Smooth muscle cell (in vitro differentiated cells): ENCODE measurements around the gene RNF145. TPM values are rescaled to one million over a fixed set of nuclear protein-coding genes. Genes with fewer than 3 reads are reported as not detected.

Experiments
- DNase-seq: peaks from one replicate; lab custom pipeline; 2025; ENCODE audit not compliant: unreplicated experiment; lab: John Stamatoyannopoulos, UW
- H2AFZ ChIP-seq: fragments of 200-600 bp; sonication (generic); 2 replicates; pipeline ENCODE4 v1.6.0; 2016; ENCODE audit warnings: antibody characterized with exemption, low read depth, mild to moderate bottlenecking
- H3F3A ChIP-seq: fragments of 200-600 bp; sonication (generic); 2 replicates; pipeline ENCODE4 v1.6.0; 2017; ENCODE audit warnings: antibody characterized with exemption, low read depth
- H3K27ac ChIP-seq: fragments of 200-600 bp; sonication (generic); 2 replicates; pipeline ENCODE4 v1.5.1; 2016; ENCODE audit warnings: low read depth, mild to moderate bottlenecking
- H3K27me3 ChIP-seq: fragments of 200-600 bp; sonication (generic); 2 replicates; pipeline ENCODE4 v1.6.1; 2016; ENCODE audit warnings: low read depth, mild to moderate bottlenecking
- H3K36me3 ChIP-seq: fragments of 200-600 bp; sonication (generic); 2 replicates; pipeline ENCODE4 v1.5.1; 2016; ENCODE audit warnings: low read depth
- H3K4me1 ChIP-seq: fragments of 200-600 bp; sonication (generic); 2 replicates; pipeline ENCODE4 v1.5.1; 2016; ENCODE audit warnings: low read depth
- H3K4me2 ChIP-seq: fragments of 200-600 bp; sonication (generic); 2 replicates; pipeline ENCODE4 v1.6.0; 2016; ENCODE audit warnings: mild to moderate bottlenecking
- H3K4me3 ChIP-seq: fragments of 200-600 bp; sonication (generic); 2 replicates; pipeline ENCODE4 v1.5.1; 2016; ENCODE audit warnings: mild to moderate bottlenecking
- H3K79me2 ChIP-seq: fragments of 200-600 bp; sonication (generic); 2 replicates; pipeline ENCODE4 v1.6.0; 2016; ENCODE audit warnings: low read depth, mild to moderate bottlenecking
- H3K9ac ChIP-seq: fragments of 200-600 bp; sonication (generic); 2 replicates; pipeline ENCODE4 v1.6.0; 2016; ENCODE audit warnings: low read depth
- H3K9me3 ChIP-seq: fragments of 200-600 bp; sonication (generic); replicated peaks from 2 replicates; pipeline ENCODE4 v1.5.1; 2016; ENCODE audit warnings: low read depth
- H4K20me1 ChIP-seq: fragments of 200-600 bp; sonication (generic); 2 replicates; pipeline ENCODE4 v1.6.0; 2016; ENCODE audit warnings: low read depth
- CTCF ChIP-seq: fragments of 200-600 bp; sonication (generic); IDR thresholded peaks from 2 replicates; pipeline ENCODE4 v1.5.1; 2017; ENCODE audit warnings: borderline replicate concordance, mild to moderate bottlenecking, antibody characterized with exemption; ENCODE audit not compliant: insufficient read depth, poor library complexity, severe bottlenecking
- WGBS: methylation state at CpG from one replicate; pipeline ENCODE4 v1.1.7; 2016; ENCODE audit warnings: low lambda C conversion rate; 5-methylcytosine and 5-hydroxymethylcytosine counted together
- polyA plus RNA-seq: library from polyadenylated mRNA; unstranded; fragments of >200 nt; fragmentation: Nextera tagmentation; extraction: Ambion mirVana; gene quantifications from 2 replicates; pipeline ENCODE4 v1.2.1, GENCODE V29; 2016
- total RNA-seq: library from RNA; depleted of rRNA; stranded (reverse); fragments of >200 nt; gene quantifications from 2 replicates; pipeline ENCODE4 v1.2.3, GENCODE V29; 2014

Gene RNF145
- total and polyA plus RNA-seq, 2 experiments from 2014 or later, result 24.3 to 74.3 TPM

- no peaks in the 10 kb centered on the region for H4K20me1 ChIP-seq
- no peak for DNase-seq
- TF ChIP-seq CTCF, result no peak
- H3K36me3 ChIP-seq, result peaks cover 6% of the 10 kb centered on the region
- H3K27ac ChIP-seq, result peak overlapping the region; percentile 99
- WGBS, result 34% methylated on average over 10 of the region's 10 CpGs
- H3K4me3 ChIP-seq, result no peak overlapping the region
- no peak overlapping the region for H2AFZ ChIP-seq
- H3K4me1 ChIP-seq, result peaks cover 53% of the 10 kb centered on the region
- H3K27me3 ChIP-seq, result no peaks in the 10 kb centered on the region
- H3K79me2 ChIP-seq, result peaks cover 59% of the 10 kb centered on the region
- peak overlapping the region; percentile 67 for H3K4me2 ChIP-seq
- H3K9me3 ChIP-seq, result no peaks in the 10 kb centered on the region
- H3F3A ChIP-seq, result peaks cover 39% of the 10 kb centered on the region
- H3K9ac ChIP-seq, result peak overlapping the region; percentile 88
Measured at GRCh38 chr5:159185773-159186172, 23.6 kb downstream of the RNF145 start.

GRCh38 chr5:159184858-159185381 is 24.4 kb downstream of the RNF145 start:
- Histone ChIP-seq H3K9me3 (no peaks in the 10 kb centered on the region), H2AFZ (no peak overlapping the region), H3K4me3 (peak overlapping the region; percentile 3), H3K9ac (peak overlapping the region; percentile 88), H3K79me2 (peaks cover 51% of the 10 kb centered on the region), H3K27ac (peak overlapping the region; percentile 99), H3F3A (peaks cover 48% of the 10 kb centered on the region), H3K27me3 (no peaks in the 10 kb centered on the region), H4K20me1 (no peaks in the 10 kb centered on the region), H3K4me1 (peaks cover 60% of the 10 kb centered on the region), H3K36me3 (peaks cover 6% of the 10 kb centered on the region), H3K4me2 (peak overlapping the region; percentile 67)
- no peak for DNase-seq
- no peak for TF ChIP-seq CTCF
- WGBS, result 5% methylated on average over 4 of the region's 4 CpGs

- no peaks in the 10 kb centered on the region for H4K20me1 ChIP-seq
- 51% methylated on average over 3 of the region's 3 CpGs for WGBS
- TF ChIP-seq CTCF, result no peak
- H3K9me3 ChIP-seq, result no peaks in the 10 kb centered on the region
- no peaks in the 10 kb centered on the region for H3K27me3 ChIP-seq
- H3K36me3 ChIP-seq, result peaks cover 2% of the 10 kb centered on the region
- H3K79me2 ChIP-seq, result peaks cover 44% of the 10 kb centered on the region
- peak overlapping the region; percentile 3 for H3K4me3 ChIP-seq
- peak overlapping the region; percentile 67 for H3K4me2 ChIP-seq
- peak overlapping the region; percentile 99 for H3K27ac ChIP-seq
- no peak overlapping the region for H2AFZ ChIP-seq
- no peak for DNase-seq
- peak overlapping the region; percentile 88 for H3K9ac ChIP-seq
- peaks cover 66% of the 10 kb centered on the region for H3K4me1 ChIP-seq
- peaks cover 48% of the 10 kb centered on the region for H3F3A ChIP-seq
Measured at GRCh38 chr5:159184236-159184635, 25.1 kb downstream of the RNF145 start.

- H3K4me2 ChIP-seq, result peak overlapping the region; percentile 67
- peak overlapping the region; percentile 99 for H3K27ac ChIP-seq
- WGBS, result 0% methylated on average over 1 of the region's 1 CpG
- no peak for TF ChIP-seq CTCF
- peaks cover 73% of the 10 kb centered on the region for H3K4me1 ChIP-seq
- no peak overlapping the region for H3K4me3 ChIP-seq
- no peak for DNase-seq
- no peaks in the 10 kb centered on the region for H4K20me1 ChIP-seq
- no peaks in the 10 kb centered on the region for H3K27me3 ChIP-seq
- H3F3A ChIP-seq, result peaks cover 54% of the 10 kb centered on the region
- H3K79me2 ChIP-seq, result peaks cover 35% of the 10 kb centered on the region
- no peaks in the 10 kb centered on the region for H3K9me3 ChIP-seq
- H3K9ac ChIP-seq, result peak overlapping the region; percentile 38
- H3K36me3 ChIP-seq, result no peaks in the 10 kb centered on the region
- no peak overlapping the region for H2AFZ ChIP-seq
Measured at GRCh38 chr5:159183247-159183646, 26.1 kb downstream of the RNF145 start.
